Natural killer cell (primary cell): ENCODE data around the gene PHEX. TPM values are rescaled to one million over a fixed set of nuclear protein-coding genes. Genes with fewer than 3 reads are reported as not detected.

Source experiments
- ATAC-seq, 3 donors: fragments of 150-1000 bp in 2 of 3; fragments of 200-7000 bp in 1 of 3; cut with Tn5 transposase; 1 replicate in 1 of 3; 2 replicates in 2 of 3; pipeline ENCODE4 v1.10.0; 2021; ENCODE audit warnings: mild to moderate bottlenecking in 2 of 3, moderate library complexity in 2 of 3
- DNase-seq, 2 donors: peaks; one replicate each; pipeline versions ENCODE4 v3.0.0 to v3.0.0-alpha.2; 2013 to 2021; ENCODE audit warnings: mixed read lengths in 1 of 2
- H3K27ac ChIP-seq: one replicate; pipeline ENCODE4 v1.5.1; 2013; ENCODE audit warnings: mild to moderate bottlenecking, low read length
- H3K27me3 ChIP-seq: one replicate; pipeline ENCODE4 v1.6.1; 2013; ENCODE audit warnings: low read length; ENCODE audit not compliant: control insufficient read depth, insufficient read depth
- H3K36me3 ChIP-seq: one replicate; pipeline ENCODE4 v1.6.1; 2013; ENCODE audit warnings: low read length; ENCODE audit not compliant: control insufficient read depth, insufficient read depth
- H3K4me1 ChIP-seq: one replicate; pipeline ENCODE4 v1.6.1; 2013; ENCODE audit warnings: low read length; ENCODE audit not compliant: control insufficient read depth, insufficient read depth
- H3K4me3 ChIP-seq: one replicate; pipeline ENCODE4 v1.5.1; 2013; ENCODE audit warnings: low read length
- H3K9me3 ChIP-seq: one replicate; pipeline ENCODE4 v1.6.1; 2013; ENCODE audit warnings: low read length; ENCODE audit not compliant: control insufficient read depth, insufficient read depth
- H3K27ac Mint-ChIP-seq, 2 donors: one replicate each; pipeline ENCODE4 v1.8.0; 2022; ENCODE audit warnings: mild to moderate bottlenecking in 2 of 2, mixed read lengths in 2 of 2, moderate library complexity in 1 of 2
- H3K27me3 Mint-ChIP-seq, 2 donors: one replicate each; pipeline ENCODE4 v1.8.0; 2022; ENCODE audit warnings: low read depth in 2 of 2, mixed read lengths in 2 of 2
- H3K36me3 Mint-ChIP-seq: one replicate; pipeline ENCODE4 v1.8.0; 2022; ENCODE audit warnings: mixed read lengths
- H3K4me1 Mint-ChIP-seq, 2 donors: one replicate each; pipeline ENCODE4 v1.8.0; 2022; ENCODE audit warnings: mixed read lengths in 2 of 2
- H3K4me3 Mint-ChIP-seq: one replicate; pipeline ENCODE4 v1.8.0; 2022; ENCODE audit warnings: mild to moderate bottlenecking, moderate library complexity, mixed read lengths
- H3K9me3 Mint-ChIP-seq, 2 donors: one replicate each; pipeline ENCODE4 v1.8.0; 2022; ENCODE audit warnings: mixed read lengths in 2 of 2
- CTCF ChIP-seq: fragments of 200-600 bp; IDR thresholded peaks from one replicate; pipeline ENCODE4 v1.8.0; 2022; ENCODE audit warnings: antibody characterized with exemption
- WGBS: methylation state at CpG from one replicate; pipeline ENCODE4 v1.1.7; 2013; ENCODE audit warnings: missing lambda C conversion rate; ENCODE audit not compliant: insufficient coverage; 5-methylcytosine and 5-hydroxymethylcytosine counted together
- intact Hi-C: fragments of 100-400 bp; cut with micrococcal nuclease; formaldehyde crosslinking; loops from one replicate; pipeline ENCODE4 v1.14.2; 2022
- total RNA-seq, 4 donors: library from RNA; stranded (reverse); fragments of 120-200 nt in 1 of 4; gene quantifications; one replicate each; pipeline versions ENCODE4 v1.2.3 to v1.2.4, GENCODE V29; 2013 to 2022

Gene PHEX
- total RNA-seq, 3 donors from 2014 or later (not counting 1 experiment from before 2014, with no cell fraction given) = 0.10 to 0.54 (median 0.25) TPM

GRCh38 chrX:22247169-22247568, 215.0 kb downstream of the PHEX start:
- Histone ChIP-seq H3K27ac (no peak overlapping the region), H3K9me3 (no peaks in the 10 kb centered on the region), H3K4me3 (no peak overlapping the region), H3K36me3 (no peaks in the 10 kb centered on the region), H3K27me3 (no peaks in the 10 kb centered on the region), H3K4me1 (no peaks in the 10 kb centered on the region)
- H3K27ac Mint-ChIP-seq = no peak overlapping the region
- intact Hi-C loops = no loop called here
- H3K9me3 Mint-ChIP-seq = no peaks in the 10 kb centered on the region
- no peaks in the 10 kb centered on the region for H3K4me1 Mint-ChIP-seq
- no peaks in the 10 kb centered on the region for H3K36me3 Mint-ChIP-seq
- TF ChIP-seq CTCF = no peak
- no CpG with 5 or more reads among the region's 1 CpG for WGBS
- H3K4me3 Mint-ChIP-seq = no peak overlapping the region
- no peak for DNase-seq
- no peaks in the 10 kb centered on the region for H3K27me3 Mint-ChIP-seq
- no peak for ATAC-seq

- H3K4me3 Mint-ChIP-seq = no peak overlapping the region
- WGBS = 100% methylated on average over 1 of the region's 3 CpGs
Measured at GRCh38 chrX:22248401-22248800, 216.3 kb downstream of the PHEX start.

GRCh38 chrX:22249371-22249770, 217.2 kb downstream of the PHEX start:
- Mint-ChIP-seq H3K36me3 (no peaks in the 10 kb centered on the region), H3K4me3 (no peak overlapping the region), H3K4me1 (no peaks in the 10 kb centered on the region), H3K9me3 (no peaks in the 10 kb centered on the region), H3K27ac (no peak overlapping the region), H3K27me3 (no peaks in the 10 kb centered on the region)
- H3K4me1 ChIP-seq = no peaks in the 10 kb centered on the region
- H3K4me3 ChIP-seq = no peak overlapping the region
- no peak for TF ChIP-seq CTCF
- H3K27me3 ChIP-seq = no peaks in the 10 kb centered on the region
- H3K36me3 ChIP-seq = no peaks in the 10 kb centered on the region
- DNase-seq (no peak), ATAC-seq (no peak)
- 88% methylated on average over 1 of the region's 2 CpGs for WGBS
- intact Hi-C loops = no loop called here
- H3K9me3 ChIP-seq = no peaks in the 10 kb centered on the region
- H3K27ac ChIP-seq = no peak overlapping the region

More at GRCh38 chrX:22248401-22248800, 216.3 kb downstream of the PHEX start:
- Histone ChIP-seq H3K4me3 (no peak overlapping the region), H3K36me3 (no peaks in the 10 kb centered on the region), H3K4me1 (no peaks in the 10 kb centered on the region), H3K27me3 (no peaks in the 10 kb centered on the region), H3K9me3 (no peaks in the 10 kb centered on the region), H3K27ac (no peak overlapping the region)
- no peaks in the 10 kb centered on the region for H3K27me3 Mint-ChIP-seq
- DNase-seq = no peak
- TF ChIP-seq CTCF = no peak
- H3K36me3 Mint-ChIP-seq = no peaks in the 10 kb centered on the region
- no peak overlapping the region for H3K27ac Mint-ChIP-seq
- intact Hi-C loops = no loop called here
- ATAC-seq = no peak
- no peaks in the 10 kb centered on the region for H3K4me1 Mint-ChIP-seq
- no peaks in the 10 kb centered on the region for H3K9me3 Mint-ChIP-seq

- Histone ChIP-seq H3K36me3 (no peaks in the 10 kb centered on the region), H3K27ac (no peak overlapping the region), H3K4me1 (no peaks in the 10 kb centered on the region), H3K9me3 (no peaks in the 10 kb centered on the region), H3K27me3 (no peaks in the 10 kb centered on the region), H3K4me3 (no peak overlapping the region)
- ATAC-seq (no peak), DNase-seq (no peak)
- intact Hi-C loops = no loop called here
- WGBS = 83% methylated on average over 4 of the region's 6 CpGs
- no peak overlapping the region for H3K4me3 Mint-ChIP-seq
- peaks cover 1 to 2% of the 10 kb centered on the region in 2 donors for H3K9me3 Mint-ChIP-seq
- H3K4me1 Mint-ChIP-seq = no peaks in the 10 kb centered on the region
- no peak for TF ChIP-seq CTCF
- H3K27ac Mint-ChIP-seq = no peak overlapping the region
- no peaks in the 10 kb centered on the region for H3K36me3 Mint-ChIP-seq
- no peaks in the 10 kb centered on the region for H3K27me3 Mint-ChIP-seq
Measured at GRCh38 chrX:22268706-22269105, 236.6 kb downstream of the PHEX start.
